Astrocyte of the spinal cord (primary cell): Measurements from ENCODE around the gene SPINT2.

Source experiments
- DNase-seq: peaks from one replicate; pipeline ENCODE4 v3.0.0; 2011; ENCODE audit warnings: low read depth, low spot score
- H3K4me3 ChIP-seq: 2 replicates; pipeline ENCODE4 v1.5.1; 2011; ENCODE audit warnings: low read depth, mild to moderate bottlenecking, low read length, moderate library complexity
- CTCF ChIP-seq: IDR thresholded peaks from 2 replicates; pipeline ENCODE4 v1.5.1; 2012; ENCODE audit warnings: low read depth, mild to moderate bottlenecking, low read length, inconsistent platforms
- in situ Hi-C: cut with HindIII; loops from 2 replicates; pipeline ENCODE4 v1.10.0; 2017; ENCODE audit warnings: low sequenced_read_pairs

SPINT2 gene

GRCh38 chr19:38250428-38250820 is 13.9 kb upstream of the SPINT2 start:
- no peak for DNase-seq
- no peak for TF ChIP-seq CTCF
- in situ Hi-C loops = loop anchor here (25.0 kb wide), 1 partner anchor 113 kb away; no protein-coding TSS in a partner anchor
- no peak overlapping the region for H3K4me3 ChIP-seq

GRCh38 chr19:38250821-38251563 is 13.4 kb upstream of the SPINT2 start:
- in situ Hi-C loops = loop anchor here (25.0 kb wide), 1 partner anchor 114 kb away; no protein-coding TSS in a partner anchor
- no peak for TF ChIP-seq CTCF
- peak; percentile 43 for DNase-seq
- H3K4me3 ChIP-seq = no peak overlapping the region

- DNase-seq = no peak
- H3K4me3 ChIP-seq = no peak overlapping the region
- in situ Hi-C loops = loop anchor here (25.0 kb wide), 1 partner anchor 114 kb away; no protein-coding TSS in a partner anchor
- no peak for TF ChIP-seq CTCF
Measured at GRCh38 chr19:38251564-38252051, 12.8 kb upstream of the SPINT2 start.

- in situ Hi-C loops = loop anchor here (25.0 kb wide), 1 partner anchor 115 kb away; no protein-coding TSS in a partner anchor
- H3K4me3 ChIP-seq = no peak overlapping the region
- TF ChIP-seq CTCF = no peak
- DNase-seq = no peak
Measured at GRCh38 chr19:38252385-38252784, 12.0 kb upstream of the SPINT2 start.

- TF ChIP-seq CTCF = no peak
- in situ Hi-C loops = loop anchor here (25.0 kb wide), 1 partner anchor 116 kb away; no protein-coding TSS in a partner anchor
- H3K4me3 ChIP-seq = no peak overlapping the region
- DNase-seq = no peak
Measured at GRCh38 chr19:38252941-38253691, 11.3 kb upstream of the SPINT2 start.

GRCh38 chr19:38253788-38254187 is 10.6 kb upstream of the SPINT2 start:
- in situ Hi-C loops = loop anchor here (25.0 kb wide), 1 partner anchor 116 kb away; no protein-coding TSS in a partner anchor
- H3K4me3 ChIP-seq = no peak overlapping the region
- TF ChIP-seq CTCF = no peak
- no peak for DNase-seq
